ENCODE measurements around the gene LOXL1.

LOXL1 gene

DNA sequence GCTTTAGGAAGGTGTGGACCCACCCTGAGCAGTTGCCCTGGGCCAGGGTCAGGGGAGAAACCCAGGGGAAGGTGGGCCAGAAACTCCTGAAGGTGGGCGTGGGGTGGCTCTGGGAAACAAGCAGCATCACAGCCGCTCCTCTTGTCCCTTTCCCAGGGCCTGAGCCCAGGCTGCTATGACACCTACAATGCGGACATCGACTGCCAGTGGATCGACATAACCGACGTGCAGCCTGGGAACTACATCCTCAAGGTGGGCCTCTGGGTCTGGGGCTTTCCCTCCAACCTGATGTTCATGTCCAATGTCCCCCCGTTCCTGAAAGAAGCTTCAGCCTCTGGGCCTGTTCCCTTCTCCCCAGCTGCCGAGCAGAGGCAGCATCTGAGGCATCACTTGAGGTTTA is 21.4 kb downstream of the LOXL1 start:
- Mint-ChIP-seq H3K27ac (peak overlapping the region in 2 of 3 experiments; percentile 28 to 31), H3K4me1 (peaks cover 50% of the 10 kb centered on the region), H3K27me3 (ENCODE audit: low read depth) (peaks cover 3% of the 10 kb centered on the region), H3K36me3 (ENCODE audit: low read depth) (peaks cover 26% of the 10 kb centered on the region), H3K9me3 (no peaks in the 10 kb centered on the region), H3K4me3 (no peak overlapping the region)
- no peak for TF ChIP-seq CTCF (IDR thresholded peaks at IDR 0.05; ENCODE audit: unreplicated experiment in 3 of 3)

GRCh38 chr15:73948396-73948795 is 22.1 kb downstream of the LOXL1 start:
- Mint-ChIP-seq H3K27me3 (ENCODE audit: low read depth) (peaks cover 3% of the 10 kb centered on the region), H3K9me3 (no peaks in the 10 kb centered on the region), H3K27ac (peak overlapping the region in 1 of 3 experiments; percentile 46), H3K4me3 (no peak overlapping the region), H3K36me3 (ENCODE audit: low read depth) (peaks cover 26% of the 10 kb centered on the region), H3K4me1 (peaks cover 44% of the 10 kb centered on the region)
- no peak for TF ChIP-seq CTCF (IDR thresholded peaks at IDR 0.05; ENCODE audit: unreplicated experiment in 3 of 3)

- Mint-ChIP-seq H3K27ac (no peak overlapping the region), H3K9me3 (no peaks in the 10 kb centered on the region), H3K4me1 (peaks cover 44% of the 10 kb centered on the region), H3K27me3 (ENCODE audit: low read depth) (peaks cover 3% of the 10 kb centered on the region), H3K36me3 (ENCODE audit: low read depth) (peaks cover 26% of the 10 kb centered on the region), H3K4me3 (no peak overlapping the region)
- no peak for TF ChIP-seq CTCF (IDR thresholded peaks at IDR 0.05; ENCODE audit: unreplicated experiment in 3 of 3)
Measured at GRCh38 chr15:73948982-73949381, 22.7 kb downstream of the LOXL1 start.

GRCh38 chr15:73949496-73949895 is 23.2 kb downstream of the LOXL1 start:
- Mint-ChIP-seq H3K27me3 (ENCODE audit: low read depth) (peaks cover 3% of the 10 kb centered on the region), H3K9me3 (no peaks in the 10 kb centered on the region), H3K36me3 (ENCODE audit: low read depth) (peaks cover 26% of the 10 kb centered on the region), H3K27ac (no peak overlapping the region), H3K4me1 (peaks cover 40% of the 10 kb centered on the region), H3K4me3 (no peak overlapping the region)
- TF ChIP-seq CTCF (IDR thresholded peaks at IDR 0.05; ENCODE audit: unreplicated experiment in 3 of 3): no peak

DNA sequence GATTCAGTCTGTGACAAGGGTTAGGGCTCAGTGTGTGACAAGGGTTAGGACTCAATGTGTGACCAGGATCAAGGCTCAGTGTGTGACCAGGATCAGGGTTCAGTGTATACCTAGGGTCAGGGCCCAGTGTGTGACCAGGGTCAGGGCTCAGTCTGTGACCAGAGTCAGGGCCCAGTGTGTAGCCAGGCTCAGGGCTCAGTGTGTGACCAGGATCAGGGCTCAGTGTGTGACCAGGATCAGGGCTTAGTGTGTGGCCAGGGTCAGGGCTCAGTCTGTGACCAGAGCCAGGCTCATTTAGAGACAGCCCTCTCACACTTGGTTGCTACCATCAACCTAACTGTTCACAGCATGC is 24.2 kb downstream of the LOXL1 start:
- Mint-ChIP-seq H3K27ac (peak overlapping the region; percentile 63 to 97 (median 94)), H3K36me3 (ENCODE audit: low read depth) (peaks cover 21% of the 10 kb centered on the region), H3K4me3 (no peak overlapping the region), H3K27me3 (ENCODE audit: low read depth) (peaks cover 3% of the 10 kb centered on the region), H3K4me1 (peaks cover 32% of the 10 kb centered on the region), H3K9me3 (no peaks in the 10 kb centered on the region)
- no peak for TF ChIP-seq CTCF (IDR thresholded peaks at IDR 0.05; ENCODE audit: unreplicated experiment in 3 of 3)

- Mint-ChIP-seq H3K27me3 (ENCODE audit: low read depth) (peaks cover 3% of the 10 kb centered on the region), H3K4me1 (peaks cover 32% of the 10 kb centered on the region)
Measured at GRCh38 chr15:73950831-73951561, 24.7 kb downstream of the LOXL1 start.

More at GRCh38 chr15:73950831-73951561, 24.7 kb downstream of the LOXL1 start:
- H3K4me3 Mint-ChIP-seq: peak overlapping the region; percentile 44 to 62 (median 48)
- TF ChIP-seq CTCF (IDR thresholded peaks at IDR 0.05; ENCODE audit: unreplicated experiment in 3 of 3): peak; percentile 70 to 89 (median 79)
- H3K9me3 Mint-ChIP-seq: no peaks in the 10 kb centered on the region
- H3K27ac Mint-ChIP-seq: peak overlapping the region; percentile 94 to 98 (median 97)
- peaks cover 21% of the 10 kb centered on the region for H3K36me3 Mint-ChIP-seq (ENCODE audit: low read depth)
